ENCODE data around the gene NIN. TPM values are rescaled to one million over a fixed set of nuclear protein-coding genes. Genes with fewer than 3 reads are reported as not detected.

The NIN gene
- total RNA-seq, 3 donors from 2014 or later (not counting 1 experiment from before 2014, with no cell fraction given): 90.8 to 127 (median 118) TPM

GRCh38 chr14:50675597-50675996, 155.4 kb downstream of the NIN start:
- Histone ChIP-seq H3K27ac (ENCODE audit: low read length) (no peak overlapping the region), H3K4me1 (ENCODE audit: control insufficient read depth, insufficient read depth, low read length) (no peaks in the 10 kb centered on the region), H3K27me3 (ENCODE audit: control insufficient read depth, insufficient read depth, low read length) (no peaks in the 10 kb centered on the region), H3K36me3 (ENCODE audit: control insufficient read depth, insufficient read depth, low read length) (no peaks in the 10 kb centered on the region), H3K4me3 (ENCODE audit: low read length) (no peak overlapping the region), H3K9me3 (ENCODE audit: control insufficient read depth, insufficient read depth, low read length) (no peaks in the 10 kb centered on the region)
- WGBS (ENCODE audit: insufficient coverage): 89% methylated on average over 2 of the region's 2 CpGs
- Mint-ChIP-seq H3K27ac (no peak overlapping the region), H3K27me3 (ENCODE audit: low read depth in 2 of 2) (peaks cover 5 to 25% of the 10 kb centered on the region in 2 donors), H3K4me3 (no peak overlapping the region), H3K9me3 (no peaks in the 10 kb centered on the region), H3K36me3 (no peaks in the 10 kb centered on the region), H3K4me1 (no peaks in the 10 kb centered on the region)
- TF ChIP-seq, protein P1, sequence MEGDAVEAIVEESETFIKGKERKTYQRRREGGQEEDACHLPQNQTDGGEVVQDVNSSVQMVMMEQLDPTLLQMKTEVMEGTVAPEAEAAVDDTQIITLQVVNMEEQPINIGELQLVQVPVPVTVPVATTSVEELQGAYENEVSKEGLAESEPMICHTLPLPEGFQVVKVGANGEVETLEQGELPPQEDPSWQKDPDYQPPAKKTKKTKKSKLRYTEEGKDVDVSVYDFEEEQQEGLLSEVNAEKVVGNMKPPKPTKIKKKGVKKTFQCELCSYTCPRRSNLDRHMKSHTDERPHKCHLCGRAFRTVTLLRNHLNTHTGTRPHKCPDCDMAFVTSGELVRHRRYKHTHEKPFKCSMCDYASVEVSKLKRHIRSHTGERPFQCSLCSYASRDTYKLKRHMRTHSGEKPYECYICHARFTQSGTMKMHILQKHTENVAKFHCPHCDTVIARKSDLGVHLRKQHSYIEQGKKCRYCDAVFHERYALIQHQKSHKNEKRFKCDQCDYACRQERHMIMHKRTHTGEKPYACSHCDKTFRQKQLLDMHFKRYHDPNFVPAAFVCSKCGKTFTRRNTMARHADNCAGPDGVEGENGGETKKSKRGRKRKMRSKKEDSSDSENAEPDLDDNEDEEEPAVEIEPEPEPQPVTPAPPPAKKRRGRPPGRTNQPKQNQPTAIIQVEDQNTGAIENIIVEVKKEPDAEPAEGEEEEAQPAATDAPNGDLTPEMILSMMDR (IDR thresholded peaks at IDR 0.05): no peak
- ATAC-seq (no peak), DNase-seq (no peak)
- intact Hi-C loops (cut with micrococcal nuclease): no loop called here

DNA sequence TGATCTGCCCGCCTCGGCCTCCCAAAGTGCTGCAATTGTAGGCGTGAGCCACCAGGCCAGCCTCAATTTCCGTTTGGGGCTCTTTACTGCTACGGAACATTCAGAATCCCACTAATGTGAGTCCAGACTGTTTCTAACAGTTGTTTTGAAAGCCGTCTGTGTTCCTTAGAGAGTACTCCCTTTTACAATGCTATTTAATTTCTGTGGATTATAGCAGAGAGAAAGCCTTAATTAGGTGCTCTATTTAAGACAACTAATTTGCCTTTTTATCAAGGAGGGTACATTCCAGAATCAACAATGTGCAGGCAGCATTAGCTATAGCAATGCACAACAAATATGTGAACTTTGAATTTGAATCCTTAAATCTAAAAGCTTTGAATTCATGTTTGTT, 160.1 kb downstream of the NIN start:
- peaks cover 8% of the 10 kb centered on the region for H3K4me1 ChIP-seq (ENCODE audit: control insufficient read depth, insufficient read depth, low read length)

DNA sequence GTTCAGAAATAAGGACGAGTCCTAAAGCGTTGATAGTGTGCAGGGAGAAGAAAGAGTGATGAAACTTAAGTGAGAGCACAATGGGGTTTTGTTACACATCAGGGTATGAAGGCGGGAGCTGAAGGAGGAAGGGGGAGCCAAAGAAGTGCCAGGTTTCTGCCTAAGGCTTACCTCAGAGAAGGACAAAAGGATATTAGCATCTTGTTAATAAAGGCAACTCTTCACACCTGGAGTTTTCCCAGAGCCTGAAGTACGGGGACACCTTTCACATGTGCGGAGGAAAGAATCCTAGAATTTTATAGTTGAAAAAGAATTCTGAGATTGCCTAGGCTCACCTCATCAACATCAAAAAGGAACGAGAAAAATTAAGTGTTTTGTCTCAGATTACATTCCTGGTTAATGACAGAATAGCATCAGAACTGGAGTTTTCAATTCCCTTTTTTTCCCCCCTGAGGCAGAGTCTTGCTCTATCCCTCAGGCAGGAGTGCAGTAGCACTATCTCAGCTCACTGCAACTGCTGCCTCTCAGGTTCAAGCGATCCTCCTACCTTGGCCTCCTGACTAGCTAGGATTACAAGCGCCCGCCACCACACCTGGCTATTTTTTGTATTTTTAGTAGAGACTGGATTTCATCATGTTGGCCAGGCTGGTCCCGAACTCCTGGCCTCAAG, 160.6 kb downstream of the NIN start:
- ATAC-seq (no peak), DNase-seq (no peak)
- Histone ChIP-seq H3K27me3 (ENCODE audit: control insufficient read depth, insufficient read depth, low read length) (no peaks in the 10 kb centered on the region), H3K4me3 (ENCODE audit: low read length) (no peak overlapping the region), H3K9me3 (ENCODE audit: control insufficient read depth, insufficient read depth, low read length) (no peaks in the 10 kb centered on the region), H3K36me3 (ENCODE audit: control insufficient read depth, insufficient read depth, low read length) (no peaks in the 10 kb centered on the region), H3K4me1 (ENCODE audit: control insufficient read depth, insufficient read depth, low read length) (peaks cover 8% of the 10 kb centered on the region), H3K27ac (ENCODE audit: low read length) (no peak overlapping the region)
- H3K27ac Mint-ChIP-seq: no peak overlapping the region
- TF ChIP-seq, protein P1 (IDR thresholded peaks at IDR 0.05): no peak
- no peaks in the 10 kb centered on the region for H3K36me3 Mint-ChIP-seq
- peaks cover 10 to 14% of the 10 kb centered on the region in 2 donors for H3K4me1 Mint-ChIP-seq
- intact Hi-C loops (cut with micrococcal nuclease): no loop called here
- WGBS (ENCODE audit: insufficient coverage): 95% methylated on average over 10 of the region's 10 CpGs
- H3K27me3 Mint-ChIP-seq (ENCODE audit: low read depth in 2 of 2): peaks cover 0 to 11% of the 10 kb centered on the region in 2 donors
- no peak overlapping the region for H3K4me3 Mint-ChIP-seq
- H3K9me3 Mint-ChIP-seq: no peaks in the 10 kb centered on the region

More for the DNA sequence above, 160.1 kb downstream of the NIN start:
- ATAC-seq (no peak), DNase-seq (no peak)
- no peaks in the 10 kb centered on the region for H3K9me3 ChIP-seq (ENCODE audit: control insufficient read depth, insufficient read depth, low read length)
- Mint-ChIP-seq H3K27me3 (ENCODE audit: low read depth in 2 of 2) (peaks cover 0 to 13% of the 10 kb centered on the region in 2 donors), H3K36me3 (no peaks in the 10 kb centered on the region), H3K4me3 (no peak overlapping the region), H3K27ac (no peak overlapping the region), H3K9me3 (no peaks in the 10 kb centered on the region), H3K4me1 (peaks cover 10 to 14% of the 10 kb centered on the region in 2 donors)
- intact Hi-C loops (cut with micrococcal nuclease): no loop called here
- H3K27me3 ChIP-seq (ENCODE audit: control insufficient read depth, insufficient read depth, low read length): no peaks in the 10 kb centered on the region
- H3K4me3 ChIP-seq (ENCODE audit: low read length): no peak overlapping the region
- 97% methylated on average over 5 of the region's 6 CpGs for WGBS (ENCODE audit: insufficient coverage)
- no peaks in the 10 kb centered on the region for H3K36me3 ChIP-seq (ENCODE audit: control insufficient read depth, insufficient read depth, low read length)
- no peak overlapping the region for H3K27ac ChIP-seq (ENCODE audit: low read length)
- TF ChIP-seq, protein P1 (IDR thresholded peaks at IDR 0.05): no peak

Other genes with a start within 250 kb of the NIN start
- 1 to 10 TPM; 3.0 to 6.6 (median 6.6) TPM for gene SAV1, start 162.9 kb downstream of the NIN start, total RNA-seq
- not detected for gene ABHD12B, start 40.9 kb upstream of the NIN start, total RNA-seq
- gene PYGL, start 113.3 kb upstream of the NIN start, total RNA-seq: 10 to 100 TPM in 1 of 3 donors, 1 to 10 TPM in 2; 2.0 to 22.3 (median 3.2) TPM